Naive B cell (primary cell): Measurements from ENCODE around the gene CALML4. TPM values are rescaled to one million over a fixed set of nuclear protein-coding genes. Genes with fewer than 3 reads are reported as not detected.

Experiments
- ATAC-seq, 2 donors: fragments of 150-1000 bp; cut with Tn5 transposase; 2 replicates each; pipeline ENCODE4 v1.10.0; 2021; ENCODE audit warnings: low read depth in 2 of 2, mild to moderate bottlenecking in 2 of 2, moderate library complexity in 2 of 2
- DNase-seq: peaks from one replicate; pipeline ENCODE4 v3.0.0; 2022
- H3K27ac Mint-ChIP-seq, 6 donors: one replicate each; pipeline ENCODE4 v1.8.0; 2020 to 2022; ENCODE audit warnings: mild to moderate bottlenecking in 6 of 6, mixed read lengths in 6 of 6, moderate library complexity in 5 of 6, inconsistent platforms in 2 of 6
- H3K27me3 Mint-ChIP-seq, 3 donors: one replicate each; pipeline ENCODE4 v1.8.0; 2021 to 2022; ENCODE audit warnings: mixed read lengths in 3 of 3, mild to moderate bottlenecking in 1 of 3
- H3K36me3 Mint-ChIP-seq, 2 donors: one replicate each; pipeline ENCODE4 v1.8.0; 2020 to 2022; ENCODE audit warnings: mixed read lengths in 2 of 2, inconsistent platforms in 1 of 2, mild to moderate bottlenecking in 1 of 2
- H3K4me1 Mint-ChIP-seq, 3 donors: one replicate each; pipeline ENCODE4 v1.8.0; 2020 to 2022; ENCODE audit warnings: mixed read lengths in 3 of 3, inconsistent platforms in 1 of 3, mild to moderate bottlenecking in 1 of 3, moderate library complexity in 1 of 3
- H3K4me3 Mint-ChIP-seq, 8 donors: one replicate each; pipeline ENCODE4 v1.8.0; 2020 to 2022; ENCODE audit warnings: mild to moderate bottlenecking in 8 of 8, mixed read lengths in 8 of 8, moderate library complexity in 8 of 8, inconsistent platforms in 2 of 8
- H3K9me3 Mint-ChIP-seq, 7 donors: one replicate each; pipeline ENCODE4 v1.8.0; 2020 to 2022; ENCODE audit warnings: mixed read lengths in 7 of 7, mild to moderate bottlenecking in 5 of 7, inconsistent platforms in 2 of 7, moderate library complexity in 1 of 7
- polyA plus RNA-seq, 6 donors: library from polyadenylated mRNA; unstranded; fragments of 300-500 nt; fragmentation: Illumina TruSeq; gene quantifications; one replicate each; pipeline ENCODE4 v1.2.3, GENCODE V29; 2021; ENCODE audit warnings: low read depth in 6 of 6

CALML4 gene
- polyA plus RNA-seq, 6 donors from 2014 or later, result 0.61 TPM; not detected in 5

- Mint-ChIP-seq H3K27ac (peak overlapping the region in 2 of 6 donors; percentile 18 to 54), H3K27me3 (no peaks in the 10 kb centered on the region), H3K36me3 (no peaks in the 10 kb centered on the region), H3K4me3 (no peak overlapping the region), H3K9me3 (no peaks in the 10 kb centered on the region), H3K4me1 (peaks cover 0 to 6% (median 2%) of the 10 kb centered on the region in 3 donors)
- DNase-seq (no peak), ATAC-seq (no peak)
Measured at GRCh38 chr15:68200016-68200861, 4.9 kb downstream of the CALML4 start.

- no peaks in the 10 kb centered on the region for H3K36me3 Mint-ChIP-seq
- H3K9me3 Mint-ChIP-seq, result no peaks in the 10 kb centered on the region
- peak overlapping the region in 1 of 6 donors; percentile 41 for H3K27ac Mint-ChIP-seq
- no peak for DNase-seq
- peaks cover 0 to 6% (median 0%) of the 10 kb centered on the region in 3 donors for H3K4me1 Mint-ChIP-seq
- no peak for ATAC-seq
- H3K27me3 Mint-ChIP-seq, result no peaks in the 10 kb centered on the region
- peak overlapping the region in 1 of 8 donors; percentile 48 for H3K4me3 Mint-ChIP-seq
Measured at GRCh38 chr15:68199340-68199739, 5.8 kb downstream of the CALML4 start.

- ATAC-seq (no peak), DNase-seq (no peak)
- Mint-ChIP-seq H3K36me3 (no peaks in the 10 kb centered on the region), H3K9me3 (no peaks in the 10 kb centered on the region), H3K4me1 (peaks cover 0 to 6% (median 0%) of the 10 kb centered on the region in 3 donors), H3K27me3 (no peaks in the 10 kb centered on the region), H3K4me3 (no peak overlapping the region), H3K27ac (peak overlapping the region in 3 of 6 donors; percentile 24 to 85 (median 34))
Measured at GRCh38 chr15:68197661-68198437, 7.3 kb downstream of the CALML4 start.

- Mint-ChIP-seq H3K27ac (peak overlapping the region in 1 of 6 donors; percentile 83), H3K4me3 (no peak overlapping the region), H3K9me3 (no peaks in the 10 kb centered on the region), H3K4me1 (peaks cover 0 to 6% (median 0%) of the 10 kb centered on the region in 3 donors), H3K27me3 (no peaks in the 10 kb centered on the region), H3K36me3 (no peaks in the 10 kb centered on the region)
- DNase-seq (no peak), ATAC-seq (no peak)
Measured at GRCh38 chr15:68197170-68197492, 8.0 kb downstream of the CALML4 start.

- H3K4me3 Mint-ChIP-seq, result peak overlapping the region in 1 of 8 donors; percentile 25
- no peak overlapping the region for H3K27ac Mint-ChIP-seq
- peaks cover 0 to 1% (median 0%) of the 10 kb centered on the region in 3 donors for H3K4me1 Mint-ChIP-seq
- DNase-seq, result no peak
- H3K9me3 Mint-ChIP-seq, result no peaks in the 10 kb centered on the region
- no peaks in the 10 kb centered on the region for H3K36me3 Mint-ChIP-seq
- no peaks in the 10 kb centered on the region for H3K27me3 Mint-ChIP-seq
- no peak for ATAC-seq
Measured at GRCh38 chr15:68196445-68197169, 8.5 kb downstream of the CALML4 start.

GRCh38 chr15:68195336-68196112 lies 9.6 kb downstream of the CALML4 start:
- no peak for ATAC-seq
- H3K4me3 Mint-ChIP-seq, result no peak overlapping the region
- no peaks in the 10 kb centered on the region for H3K27me3 Mint-ChIP-seq
- H3K4me1 Mint-ChIP-seq, result no peaks in the 10 kb centered on the region
- H3K36me3 Mint-ChIP-seq, result no peaks in the 10 kb centered on the region
- peak overlapping the region in 5 of 6 donors; percentile 45 to 72 (median 56) for H3K27ac Mint-ChIP-seq
- H3K9me3 Mint-ChIP-seq, result no peaks in the 10 kb centered on the region
- DNase-seq, result no peak

- no peaks in the 10 kb centered on the region for H3K9me3 Mint-ChIP-seq
- no peak for ATAC-seq
- peaks cover 8 to 11% of the 10 kb centered on the region in 2 donors for H3K36me3 Mint-ChIP-seq
- H3K27ac Mint-ChIP-seq, result peak overlapping the region in 4 of 6 donors; percentile 18 to 91 (median 39)
- no peak overlapping the region for H3K4me3 Mint-ChIP-seq
- H3K27me3 Mint-ChIP-seq, result no peaks in the 10 kb centered on the region
- H3K4me1 Mint-ChIP-seq, result no peaks in the 10 kb centered on the region
- no peak for DNase-seq
Measured at GRCh38 chr15:68192804-68193486, 12.2 kb downstream of the CALML4 start.

- no peaks in the 10 kb centered on the region for H3K9me3 Mint-ChIP-seq
- peaks cover 12 to 15% of the 10 kb centered on the region in 2 donors for H3K36me3 Mint-ChIP-seq
- H3K27me3 Mint-ChIP-seq, result no peaks in the 10 kb centered on the region
- H3K4me1 Mint-ChIP-seq, result no peaks in the 10 kb centered on the region
- ATAC-seq, result no peak
- H3K4me3 Mint-ChIP-seq, result no peak overlapping the region
- H3K27ac Mint-ChIP-seq, result peak overlapping the region in 5 of 6 donors; percentile 2 to 77 (median 51)
- no peak for DNase-seq
Measured at GRCh38 chr15:68192117-68192516, 13.0 kb downstream of the CALML4 start.

GRCh38 chr15:68191555-68191954 lies 13.6 kb downstream of the CALML4 start:
- no peaks in the 10 kb centered on the region for H3K9me3 Mint-ChIP-seq
- no peak overlapping the region for H3K4me3 Mint-ChIP-seq
- peaks cover 12 to 15% of the 10 kb centered on the region in 2 donors for H3K36me3 Mint-ChIP-seq
- H3K27ac Mint-ChIP-seq, result peak overlapping the region in 2 of 6 donors; percentile 36 to 37
- ATAC-seq (no peak), DNase-seq (no peak)
- H3K4me1 Mint-ChIP-seq, result no peaks in the 10 kb centered on the region
- no peaks in the 10 kb centered on the region for H3K27me3 Mint-ChIP-seq

- ATAC-seq, result no peak
- peak overlapping the region in 1 of 6 donors; percentile 59 for H3K27ac Mint-ChIP-seq
- peaks cover 0 to 3% (median 0%) of the 10 kb centered on the region in 3 donors for H3K4me1 Mint-ChIP-seq
- no peak overlapping the region for H3K4me3 Mint-ChIP-seq
- no peaks in the 10 kb centered on the region for H3K27me3 Mint-ChIP-seq
- H3K36me3 Mint-ChIP-seq, result peaks cover 12 to 15% of the 10 kb centered on the region in 2 donors
- DNase-seq, result no peak
- no peaks in the 10 kb centered on the region for H3K9me3 Mint-ChIP-seq
Measured at GRCh38 chr15:68190048-68190447, 15.1 kb downstream of the CALML4 start.

GRCh38 chr15:68188647-68189046 lies 16.5 kb downstream of the CALML4 start:
- H3K4me3 Mint-ChIP-seq, result no peak overlapping the region
- peaks cover 0 to 3% (median 0%) of the 10 kb centered on the region in 3 donors for H3K4me1 Mint-ChIP-seq
- peak overlapping the region in 3 of 6 donors; percentile 8 to 37 (median 13) for H3K27ac Mint-ChIP-seq
- DNase-seq (no peak), ATAC-seq (no peak)
- no peaks in the 10 kb centered on the region for H3K27me3 Mint-ChIP-seq
- H3K36me3 Mint-ChIP-seq, result peaks cover 15 to 20% of the 10 kb centered on the region in 2 donors
- H3K9me3 Mint-ChIP-seq, result no peaks in the 10 kb centered on the region

- peak overlapping the region in 1 of 8 donors; percentile 60 for H3K4me3 Mint-ChIP-seq
- DNase-seq (no peak), ATAC-seq (no peak)
- peaks cover 0 to 3% (median 0%) of the 10 kb centered on the region in 3 donors for H3K4me1 Mint-ChIP-seq
- H3K9me3 Mint-ChIP-seq, result no peaks in the 10 kb centered on the region
- H3K27ac Mint-ChIP-seq, result peak overlapping the region in 2 of 6 donors; percentile 39 to 57
- no peaks in the 10 kb centered on the region for H3K27me3 Mint-ChIP-seq
- peaks cover 24 to 26% of the 10 kb centered on the region in 2 donors for H3K36me3 Mint-ChIP-seq
Measured at GRCh38 chr15:68187559-68187958, 17.6 kb downstream of the CALML4 start.
